HPDE6-E6E7 (cell line): ENCODE results near the gene PI4KB.
A peak's percentile ranks its signal among the peaks of the same experiment; 100 is the strongest.
"Not testable (repeated sequence)": the region's sequence is repeated elsewhere in the genome, so short reads cannot be mapped to it uniquely, and the experiment has no call there.

Experiments
- DNase-seq: peaks from one replicate; pipeline ENCODE4 v3.0.0; 2011; ENCODE audit warnings: missing footprints; ENCODE audit errors: extremely low spot score

The PI4KB gene

DNA sequence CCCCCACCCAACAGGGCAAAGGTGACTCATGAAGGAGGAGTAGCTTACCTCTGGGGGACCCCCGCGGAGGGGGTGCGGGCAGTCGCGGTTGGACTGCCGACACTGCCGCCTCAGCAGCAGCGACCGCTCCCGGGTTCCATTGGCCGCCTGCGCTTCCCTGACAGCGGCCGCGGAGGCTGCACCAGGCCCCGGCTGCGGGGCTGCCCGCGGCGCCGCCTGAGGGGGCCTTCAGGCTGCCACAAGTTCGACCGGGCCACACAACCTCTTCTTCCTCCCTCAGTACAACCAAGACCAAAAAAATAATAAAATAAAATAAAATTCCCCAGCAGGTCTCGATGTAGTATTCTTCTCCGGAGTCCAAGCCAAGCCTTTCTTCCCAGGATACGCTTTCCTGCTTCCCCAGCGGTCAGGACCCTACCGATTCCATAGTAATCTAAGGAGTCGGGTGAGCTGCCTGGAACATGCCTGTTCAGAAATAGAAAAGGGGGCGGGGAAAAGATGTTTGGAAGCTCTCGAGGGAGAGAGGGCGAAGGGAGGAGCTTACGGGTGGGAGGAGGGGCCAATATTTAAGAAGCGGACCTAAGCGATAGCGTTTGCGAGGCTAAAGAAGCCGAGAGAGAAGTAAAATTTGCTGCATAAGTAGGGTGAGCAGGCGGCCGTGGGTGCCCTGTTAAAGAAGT, at the start of gene PI4KB:
PI4KB (minus strand) TSS at position 194 of the 680 bp plus-strand sequence. CDS start 10,935 bp downstream, outside the sequence.
- DNase-seq = peak; percentile 98

DNA sequence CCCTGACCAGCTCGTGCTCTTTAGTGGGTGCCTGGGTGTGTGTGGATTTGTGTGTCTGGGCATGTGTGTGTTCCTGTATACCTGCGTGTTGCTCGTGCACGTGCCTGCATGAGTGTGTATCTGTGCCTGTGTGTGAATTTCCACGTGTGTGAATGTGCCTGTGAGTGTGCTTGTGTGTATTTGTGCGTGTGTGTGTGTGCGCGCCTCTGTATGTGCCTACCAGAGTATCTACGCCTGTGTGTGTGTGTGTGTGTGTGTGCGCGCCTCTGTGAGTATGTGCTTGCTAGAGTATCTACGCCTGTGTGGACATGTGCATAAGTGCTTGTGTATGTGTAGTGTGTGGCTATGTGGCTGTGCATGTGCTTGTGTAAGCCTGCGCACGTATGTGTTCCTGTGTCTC, 46.0 kb upstream of the PI4KB start:
- DNase-seq = no peak

DNA sequence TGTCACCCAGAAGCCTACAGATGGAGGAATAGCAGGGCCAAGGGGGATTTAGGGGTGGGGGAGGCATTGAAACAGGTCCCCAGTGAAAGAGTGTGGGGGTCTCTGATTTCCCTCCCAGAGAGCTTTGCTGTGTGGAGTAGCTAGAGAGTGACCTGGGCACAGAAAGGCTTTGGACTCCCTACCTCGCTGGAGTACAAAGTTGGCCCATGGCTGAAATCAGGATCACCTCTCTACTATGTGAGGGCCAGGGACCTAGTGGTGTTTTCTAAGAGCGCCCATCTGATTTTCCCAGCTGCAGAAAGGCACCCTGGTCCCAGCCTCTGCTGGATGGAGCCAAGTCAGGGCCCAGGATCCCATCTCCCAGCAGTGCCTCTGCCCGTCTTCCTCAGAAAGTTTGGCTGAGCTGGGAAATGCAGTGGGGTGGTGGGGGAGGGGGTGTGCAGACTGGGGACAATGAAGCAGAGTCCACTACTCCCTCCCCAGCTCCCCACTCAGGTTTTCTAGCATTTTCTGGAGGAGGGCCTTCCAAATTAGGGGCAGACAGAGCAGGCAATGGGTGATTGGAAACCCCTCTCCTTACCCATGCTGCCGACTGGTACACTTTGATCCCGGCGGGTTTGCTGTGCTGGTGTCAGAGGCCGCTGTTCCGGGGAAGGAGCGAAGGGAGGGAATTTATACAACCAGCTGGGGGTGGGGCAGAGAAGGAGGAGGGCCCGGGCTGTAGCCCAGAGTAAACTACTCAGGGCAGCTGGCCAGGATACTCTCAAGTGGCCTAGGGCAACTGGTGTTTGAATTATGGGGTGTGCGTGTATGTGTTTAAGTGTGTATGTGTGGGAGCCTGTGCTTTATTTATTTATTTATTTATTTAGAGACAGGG, 45.1 kb upstream of the PI4KB start, which contains the start of gene SELENBP1:
SELENBP1 (minus strand) TSS at position 648 of the 877 bp plus-strand sequence; CDS start at position 584, 64 bp downstream.
- no peak for DNase-seq

DNA sequence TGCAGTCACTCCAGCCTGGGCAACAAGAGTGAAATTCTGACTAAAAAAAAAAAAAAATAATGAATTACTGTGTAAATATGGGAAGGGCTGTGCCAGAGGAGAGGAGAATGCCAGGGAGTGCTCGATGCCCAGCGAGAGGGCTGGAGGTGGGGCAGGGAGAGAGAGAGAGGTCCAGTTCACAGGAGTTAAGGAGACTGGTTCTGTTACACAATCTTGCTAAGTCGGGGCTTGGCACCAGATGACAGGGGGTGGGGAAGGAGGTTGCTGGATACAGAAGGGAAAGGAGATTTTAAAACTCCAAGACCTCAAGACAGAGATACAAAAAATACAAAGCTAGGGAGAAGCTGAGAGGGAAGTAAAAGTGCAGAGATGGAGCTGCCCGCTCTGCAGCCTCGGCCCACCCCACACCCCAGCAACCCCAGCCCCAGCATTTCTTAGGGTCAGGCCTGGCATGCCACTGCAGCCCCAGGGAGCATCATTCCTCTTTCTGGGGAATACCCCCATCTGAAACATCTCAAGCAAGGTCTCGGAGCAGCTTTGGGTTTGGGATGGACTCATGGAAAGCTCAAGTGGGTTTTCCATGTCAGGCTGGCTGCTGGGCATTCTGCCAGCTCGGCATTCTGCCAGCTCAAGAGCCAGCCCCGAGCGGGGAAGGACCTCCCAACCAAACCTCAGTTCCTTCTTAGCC, 44.3 kb upstream of the PI4KB start:
- no peak for DNase-seq

DNA sequence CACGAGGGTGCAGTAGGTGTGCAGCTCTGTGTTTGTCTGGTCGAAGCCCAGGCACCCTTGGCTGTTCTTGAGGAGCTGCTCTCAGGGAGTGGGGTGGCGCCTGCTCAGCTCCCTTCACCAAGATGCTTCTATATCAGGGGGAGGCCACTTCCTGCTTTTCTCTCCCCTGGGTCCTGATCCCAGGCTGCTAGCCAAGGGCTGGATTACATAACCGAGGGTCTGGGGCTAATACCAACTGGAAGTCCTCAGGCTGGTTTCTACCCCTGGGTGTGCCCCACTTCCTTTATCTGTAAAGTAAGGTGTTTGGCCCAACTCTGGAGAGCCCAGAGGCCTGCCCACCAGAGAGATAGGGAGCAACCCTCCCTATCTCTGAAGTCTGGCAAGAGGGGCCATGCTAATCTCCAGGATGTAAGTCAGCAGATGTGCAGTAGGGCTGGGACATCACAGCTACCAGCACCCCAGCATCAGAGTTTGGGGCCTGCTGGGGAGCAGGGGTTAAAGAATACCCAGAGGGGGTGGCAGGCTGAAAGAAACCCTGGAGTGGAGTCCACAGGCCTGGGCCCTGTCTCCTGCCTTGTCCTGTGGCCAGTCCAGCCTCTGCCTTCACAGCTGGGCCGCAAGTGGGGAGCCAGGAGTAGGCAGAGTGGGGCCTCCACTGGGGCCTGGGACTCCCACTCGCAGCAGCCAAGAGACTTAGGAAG, 43.1 kb upstream of the PI4KB start:
- DNase-seq = no peak

DNA sequence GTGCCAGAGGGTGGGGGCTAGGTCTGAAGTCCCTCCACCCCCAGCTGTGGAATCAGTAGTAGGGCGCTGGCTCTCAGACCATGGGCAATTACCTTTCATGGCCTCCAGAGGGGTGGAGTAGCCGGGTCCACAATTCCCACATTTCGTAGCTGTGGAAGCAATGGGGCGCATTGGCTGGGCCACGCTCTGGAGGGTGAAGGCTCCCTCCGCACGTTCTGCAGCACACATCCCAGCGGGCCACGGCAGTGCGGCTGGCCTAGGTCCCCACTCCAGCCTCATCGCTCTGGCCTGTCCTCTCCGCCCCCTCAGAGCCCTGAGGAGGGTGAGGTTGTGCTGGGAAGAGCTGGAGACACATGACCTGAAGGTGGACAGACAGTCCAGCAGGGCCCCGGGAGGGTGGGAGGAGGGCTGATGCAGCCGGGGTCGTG, 42.4 kb upstream of the PI4KB start:
- DNase-seq = no peak

DNA sequence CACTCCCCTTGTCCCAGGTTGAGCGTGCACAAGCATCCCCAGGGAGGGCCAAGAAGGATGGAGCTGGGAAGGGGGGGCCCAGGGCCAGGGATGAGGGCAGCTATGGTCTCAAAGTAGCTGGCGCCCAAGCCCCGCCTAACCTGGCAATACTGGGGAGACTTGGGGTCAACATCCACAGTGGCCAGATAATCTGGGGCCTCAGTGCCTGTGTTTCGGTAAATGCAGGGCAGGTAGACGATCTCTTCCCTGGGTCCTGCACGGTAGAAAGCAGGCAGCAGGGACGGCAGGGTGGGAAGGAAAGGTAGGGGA, 42.0 kb upstream of the PI4KB start:
- DNase-seq = no peak

DNA sequence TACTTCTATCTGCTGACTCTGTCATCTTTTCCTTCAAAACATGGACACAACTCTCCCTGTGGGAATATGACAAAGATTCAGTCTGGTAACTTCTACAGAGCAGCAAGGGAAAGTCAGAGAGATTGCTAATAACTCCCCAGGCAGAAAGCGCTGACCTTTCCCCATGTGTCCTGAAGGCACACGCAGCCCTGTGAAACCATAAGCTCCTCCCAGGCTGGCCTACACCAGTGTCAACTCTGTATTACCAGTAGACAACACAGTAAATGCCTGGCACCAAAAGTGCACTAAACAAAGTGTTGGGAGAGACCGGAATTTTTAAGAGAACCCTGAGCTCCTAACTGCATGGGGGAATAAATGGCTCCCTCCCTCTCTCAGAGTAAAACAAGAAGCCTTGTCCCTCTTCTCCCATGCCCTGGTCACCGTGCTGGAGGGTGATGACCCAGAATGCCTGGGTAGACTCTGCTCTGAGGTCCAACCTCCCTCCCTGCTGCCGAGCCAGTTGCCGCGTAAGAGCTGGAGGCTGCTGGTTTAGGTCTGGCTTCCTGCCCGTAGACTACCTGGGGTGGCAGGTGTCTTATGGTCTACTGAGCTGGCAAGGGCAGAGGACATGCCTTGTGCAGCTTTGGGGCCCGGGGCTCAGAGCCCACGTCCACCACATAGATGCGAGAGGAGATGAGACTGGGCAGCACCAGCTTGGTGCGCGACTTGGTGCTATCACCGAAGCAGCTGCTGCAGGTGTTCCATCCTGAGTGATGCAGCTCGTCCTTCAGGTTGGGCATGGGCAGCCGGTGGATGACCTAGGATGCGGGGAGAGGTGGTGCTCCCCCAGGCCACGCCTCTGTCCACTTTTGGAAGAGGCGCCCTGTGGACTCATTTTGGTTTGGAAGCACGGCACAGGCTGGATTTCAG, 41.4 kb upstream of the PI4KB start:
- DNase-seq = no peak

DNA sequence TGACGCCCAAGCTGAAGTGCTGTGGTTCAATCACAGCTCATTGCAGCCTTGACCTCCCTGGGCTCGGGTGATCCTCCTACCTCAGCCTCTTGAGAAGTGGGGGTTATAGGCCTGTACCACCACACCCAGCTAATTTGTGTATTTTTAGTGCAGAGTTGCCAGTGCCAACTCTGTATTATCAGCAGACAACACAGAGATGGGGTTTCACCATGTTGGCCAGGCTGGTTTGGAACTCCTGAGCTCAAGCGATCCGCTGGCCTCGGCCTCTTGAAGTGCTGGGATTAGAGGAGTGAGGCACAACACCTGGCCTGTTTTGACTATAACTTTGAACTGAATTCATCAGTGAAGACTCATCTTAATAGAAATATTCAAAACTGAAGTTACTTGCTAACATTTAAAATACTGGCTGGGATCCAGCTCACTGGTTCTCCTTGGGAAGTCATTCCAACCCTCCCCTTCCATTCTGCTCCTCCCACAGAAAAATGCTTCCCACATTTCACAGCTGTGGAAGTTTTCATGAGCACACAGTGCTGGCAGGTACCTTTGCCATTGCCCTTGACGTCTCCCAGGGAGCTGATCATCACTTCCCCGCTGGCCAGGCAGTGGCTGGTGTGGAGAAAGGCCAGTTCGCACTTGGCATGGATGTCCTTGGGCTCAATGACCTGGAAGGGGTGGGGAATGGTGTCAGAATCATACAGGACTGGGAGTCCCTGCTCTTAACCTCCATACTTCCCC, 40.6 kb upstream of the PI4KB start:
- no peak for DNase-seq

DNA sequence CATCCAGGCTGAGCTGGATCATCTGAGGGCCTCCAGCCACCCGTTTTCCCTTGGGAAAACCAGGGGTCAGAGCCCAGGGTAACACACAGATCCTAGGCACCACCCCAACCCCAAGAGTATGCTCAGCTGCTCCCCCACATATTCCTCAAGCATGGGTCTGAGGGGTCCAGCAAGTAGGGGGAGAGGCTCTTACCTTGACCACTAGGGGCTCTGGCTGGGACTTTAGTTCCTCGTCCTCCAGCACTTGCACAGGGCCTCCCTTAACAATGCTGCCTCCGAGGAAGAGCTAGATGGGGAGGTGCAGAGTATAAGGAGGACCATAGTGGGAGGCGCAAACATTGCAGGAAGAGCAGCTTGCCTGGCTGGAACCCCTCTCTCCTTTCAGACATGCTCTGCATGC, 37.8 kb upstream of the PI4KB start:
- no peak for DNase-seq

DNA sequence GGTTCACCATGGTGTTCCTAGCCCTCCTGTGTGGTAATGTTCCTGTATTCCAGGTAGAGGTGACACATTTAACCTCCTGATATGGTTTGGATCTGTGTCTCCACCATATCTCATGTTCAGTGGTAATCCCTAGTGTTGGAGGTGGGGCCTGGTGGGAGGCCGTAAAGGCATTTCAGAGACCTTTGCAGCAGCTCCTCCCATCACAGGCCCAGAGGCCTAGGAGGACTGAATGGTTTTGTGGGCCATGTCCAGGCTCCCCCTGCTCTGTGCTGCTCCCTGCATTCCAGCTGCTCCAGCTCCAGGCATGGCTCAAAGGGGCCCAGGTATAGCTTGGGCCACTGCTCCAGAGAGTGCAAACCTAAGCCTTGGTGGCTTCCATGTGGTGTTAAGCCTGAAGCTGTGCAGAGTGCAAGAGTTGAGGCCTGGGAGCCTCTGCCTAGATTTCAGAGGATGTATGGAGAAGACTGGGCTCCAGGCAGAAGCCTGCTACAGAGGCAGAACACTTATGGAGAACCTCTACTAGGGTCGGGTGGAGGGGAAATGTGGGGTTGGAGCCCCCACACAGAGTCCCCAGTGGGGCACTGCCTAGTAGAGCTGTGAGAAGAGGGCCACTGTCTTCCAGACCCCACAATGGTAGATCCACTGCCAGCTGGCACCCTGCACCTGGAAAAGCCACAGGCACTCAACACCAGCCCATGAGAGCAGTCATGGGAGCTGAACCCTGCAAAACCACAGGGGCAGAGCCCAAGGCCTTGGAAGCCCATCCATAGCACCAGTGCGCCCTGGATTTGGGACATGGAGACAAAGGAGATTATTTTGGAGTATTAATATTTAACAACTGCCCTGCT, 35.3 kb upstream of the PI4KB start:
- DNase-seq = no peak

DNA sequence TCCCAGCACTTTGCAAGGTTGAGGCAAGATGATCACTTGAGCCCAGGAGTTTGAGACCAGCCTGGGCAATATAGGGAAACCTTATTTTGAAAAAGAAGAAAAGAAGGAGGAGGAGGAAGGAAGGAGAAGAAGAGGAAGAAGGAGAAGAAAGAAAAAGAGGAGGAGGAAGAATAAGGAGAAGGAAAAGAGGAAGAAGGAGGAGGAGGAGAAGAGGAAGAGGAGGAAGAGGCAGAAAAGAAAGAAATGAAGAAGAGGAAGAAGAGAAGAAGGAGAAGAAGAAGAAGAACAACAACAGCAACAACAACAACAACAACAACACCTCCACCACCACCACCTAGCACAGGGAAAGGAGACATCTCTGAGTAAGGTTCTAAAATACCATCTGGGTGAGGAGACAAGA, 34.7 kb upstream of the PI4KB start:
- no peak for DNase-seq

DNA sequence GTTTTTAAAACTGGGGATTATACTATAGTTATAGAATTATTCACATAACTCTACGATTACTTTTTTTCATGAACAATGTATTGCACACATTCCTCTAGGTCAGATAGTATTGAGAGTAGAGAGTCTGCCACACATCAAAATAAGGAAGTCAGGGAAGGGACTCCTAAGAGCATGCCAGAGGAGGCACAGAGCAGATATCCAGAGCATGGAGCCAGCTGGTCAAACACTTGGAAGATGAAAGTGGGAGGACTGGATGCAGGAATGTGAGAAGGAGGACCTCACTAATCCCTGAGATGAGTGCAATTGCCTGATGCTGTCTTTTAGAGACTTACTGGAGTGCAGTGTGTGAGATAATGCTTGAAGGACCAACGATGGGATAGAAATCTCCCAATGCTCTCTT, 29.5 kb upstream of the PI4KB start:
- DNase-seq = no peak

DNA sequence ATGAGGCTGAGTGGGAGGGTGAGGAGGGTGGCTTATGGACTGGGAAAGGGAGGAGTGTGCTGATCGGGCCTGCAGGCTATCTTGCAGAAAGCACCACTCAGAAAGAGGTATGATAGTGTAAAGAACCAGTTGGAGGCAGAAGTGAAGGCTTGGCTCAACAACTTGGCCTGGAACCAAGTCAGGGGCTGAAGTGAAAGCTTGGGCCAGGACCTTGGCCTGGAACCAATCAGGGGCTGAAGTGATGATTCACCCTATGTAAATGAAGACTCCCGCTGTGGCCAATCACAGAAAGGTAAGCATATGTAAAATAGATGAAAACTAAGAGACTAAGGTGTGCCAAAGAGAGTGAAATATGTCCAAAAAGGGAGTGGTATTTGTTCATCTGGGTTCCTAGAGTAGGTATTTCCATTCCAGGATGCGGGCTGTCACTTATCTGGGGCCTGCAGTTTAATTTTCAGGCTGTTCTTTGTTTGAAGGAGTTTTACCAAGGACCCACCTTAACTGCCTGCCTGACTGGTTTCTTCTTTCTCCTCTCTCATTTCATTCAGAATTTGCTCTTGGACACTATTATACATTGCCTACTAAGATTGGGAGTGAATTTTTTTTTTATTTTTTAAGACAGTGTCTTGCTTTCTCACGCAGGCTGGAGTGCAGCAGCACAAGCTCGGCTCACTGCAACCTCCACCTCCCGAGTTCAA, 25.0 kb upstream of the PI4KB start:
- no peak for DNase-seq

DNA sequence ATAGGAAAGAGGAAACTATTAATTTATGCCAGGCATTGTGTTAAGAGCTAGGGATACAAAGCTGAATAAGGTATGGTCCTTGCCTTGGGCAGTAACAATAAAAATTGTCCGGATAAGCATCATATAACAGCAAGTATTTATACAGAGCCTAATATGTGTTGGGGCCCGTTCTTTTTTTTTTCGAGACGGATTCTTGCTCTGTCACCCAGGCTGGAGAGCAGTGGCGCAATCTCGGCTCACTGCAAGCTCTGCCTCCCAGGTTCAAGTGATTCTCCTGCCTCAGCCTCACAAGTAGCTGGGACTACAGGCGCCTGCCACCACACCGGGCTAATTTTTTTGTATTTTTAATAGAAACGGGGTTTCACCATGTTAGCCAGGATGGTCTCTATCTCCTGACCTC, 23.1 kb upstream of the PI4KB start:
- DNase-seq = not testable (repeated sequence)

DNA sequence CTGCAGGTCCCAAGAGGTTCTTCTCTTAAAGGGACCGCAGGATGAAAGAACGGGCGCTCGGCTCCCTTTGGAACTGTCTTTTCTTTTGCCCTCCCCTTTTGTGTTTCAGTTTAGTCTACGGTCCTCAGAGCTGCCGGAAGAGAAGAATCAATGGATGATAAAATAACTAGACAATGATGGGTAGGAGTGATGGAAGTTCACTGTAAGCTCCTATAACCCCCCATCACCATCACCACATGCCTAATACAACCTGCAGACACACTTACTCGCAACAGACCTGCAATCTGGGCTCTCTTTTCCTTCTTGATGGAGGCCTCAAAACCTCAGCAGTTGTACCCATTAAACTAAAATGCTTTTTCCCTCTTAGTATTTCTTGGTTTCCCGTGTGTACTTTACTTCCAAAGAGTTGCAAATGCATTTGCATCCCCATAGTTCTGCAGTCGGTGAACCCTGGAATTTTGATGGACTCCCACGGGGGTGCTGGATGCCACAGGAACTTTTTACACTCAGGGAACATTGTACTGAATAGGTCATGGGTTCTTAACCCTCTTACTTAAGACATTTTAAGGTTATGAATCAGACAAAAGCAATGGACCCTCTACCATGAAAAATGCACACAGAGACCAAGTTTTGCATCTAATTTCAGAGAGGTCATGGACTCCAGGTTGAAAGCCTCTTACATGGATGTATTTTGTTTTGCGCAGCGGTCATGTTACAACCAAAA, 20.5 kb upstream of the PI4KB start:
- DNase-seq = no peak

DNA sequence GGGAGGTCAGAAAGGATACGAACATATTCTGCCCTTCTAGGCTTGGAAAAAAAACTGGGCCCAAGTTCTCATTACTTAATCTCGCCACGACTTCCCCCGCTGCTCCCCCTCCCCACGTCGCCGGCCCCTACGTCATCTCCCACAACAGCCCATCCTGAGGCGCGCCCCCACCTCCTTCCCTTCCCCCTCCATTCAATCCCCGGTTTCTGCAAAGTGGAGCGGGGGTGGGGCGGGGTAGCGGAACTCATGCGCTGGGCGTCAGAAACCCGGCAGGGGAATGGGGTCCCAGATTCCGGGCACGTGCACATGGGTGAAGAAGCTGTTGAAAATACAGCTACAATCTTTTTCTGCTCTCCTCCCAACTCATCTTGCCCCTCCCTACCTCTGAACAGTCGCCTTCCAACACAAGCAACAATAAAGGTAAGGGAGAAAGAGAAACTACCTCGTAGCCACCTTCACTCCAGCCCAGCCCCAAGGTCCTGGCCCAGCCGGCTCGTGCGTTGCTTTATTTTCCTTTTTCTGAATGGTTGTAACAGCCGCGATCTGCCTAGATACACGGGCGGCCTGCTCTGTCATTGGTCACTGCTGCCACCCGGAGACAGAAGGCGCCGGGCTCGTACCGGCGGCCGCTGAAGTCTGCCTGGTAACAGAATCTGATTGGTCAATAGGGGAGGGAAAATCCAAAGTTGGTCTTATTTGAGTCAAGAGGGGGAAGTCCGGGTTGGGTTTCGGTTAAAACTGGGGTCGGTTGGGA, 19.7 kb upstream of the PI4KB start, which contains the start of gene RFX5:
RFX5 (minus strand) TSS at position 484 of the 754 bp plus-strand sequence. CDS start 932 bp downstream, outside the sequence.
- peak; percentile 97 for DNase-seq
